ENCODE measurements around the gene AZU1. TPM values are rescaled to one million over a fixed set of nuclear protein-coding genes. Genes with fewer than 3 reads are reported as not detected.
"Not testable (repeated sequence)": the region's sequence is repeated elsewhere in the genome, so short reads cannot be mapped to it uniquely, and the experiment has no call there.

The AZU1 gene
- total and polyA plus RNA-seq, 2 experiments from 2014 or later, result 1.5 to 5.7 TPM

- H3K27ac ChIP-seq, result no peak overlapping the region
- no peaks in the 10 kb centered on the region for H3K9me3 ChIP-seq (ENCODE audit: low read depth)
- no peaks in the 10 kb centered on the region for H3K27me3 ChIP-seq
- H3K36me3 ChIP-seq, result peaks cover 12% of the 10 kb centered on the region
- DNase-seq (ENCODE audit: low read depth in 1 of 2, low spot score in 1 of 2), result no peak
- H3K4me1 ChIP-seq (ENCODE audit: low read depth), result no peaks in the 10 kb centered on the region
- TF ChIP-seq CTCF (IDR thresholded peaks at IDR 0.05; ENCODE audit: low read depth, low read length), result no peak
- H3K4me3 ChIP-seq, result no peak overlapping the region
These were observed 49.2 kb downstream of the AZU1 start for GRCh38 chr19:876780-877314.

- H3K27ac ChIP-seq; H3K27me3 ChIP-seq; DNase-seq (ENCODE audit: low read depth in 1 of 2, low spot score in 1 of 2); H3K4me3 ChIP-seq; H3K4me1 ChIP-seq (ENCODE audit: low read depth); H3K9me3 ChIP-seq (ENCODE audit: low read depth): not testable (repeated sequence)
- H3K36me3 ChIP-seq, result peaks cover 12% of the 10 kb centered on the region
These were observed 50.5 kb downstream of the AZU1 start for GRCh38 chr19:877992-878660.

- H3K36me3 ChIP-seq, result peaks cover 12% of the 10 kb centered on the region
- H3K27me3 ChIP-seq; DNase-seq (ENCODE audit: low read depth in 1 of 2, low spot score in 1 of 2): not testable (repeated sequence)
These were observed 51.3 kb downstream of the AZU1 start for GRCh38 chr19:878751-879561.

GRCh38 chr19:879711-880438 lies 52.2 kb downstream of the AZU1 start:
- Histone ChIP-seq H3K4me3 (no peak overlapping the region), H3K36me3 (peaks cover 12% of the 10 kb centered on the region), H3K27ac (no peak overlapping the region), H3K9me3 (ENCODE audit: low read depth) (no peaks in the 10 kb centered on the region), H3K27me3 (no peaks in the 10 kb centered on the region), H3K4me1 (ENCODE audit: low read depth) (no peaks in the 10 kb centered on the region)
- no peak for DNase-seq (ENCODE audit: low read depth in 1 of 2, low spot score in 1 of 2)
- TF ChIP-seq CTCF (IDR thresholded peaks at IDR 0.05; ENCODE audit: low read depth, low read length), result no peak

More at GRCh38 chr19:878751-879561, 51.3 kb downstream of the AZU1 start:
- H3K4me1 ChIP-seq (ENCODE audit: low read depth); H3K27ac ChIP-seq; H3K9me3 ChIP-seq (ENCODE audit: low read depth); H3K4me3 ChIP-seq: not testable (repeated sequence)

Other genes with a start within 250 kb of the AZU1 start
- 1.0 and 2.3 TPM in 2 replicates for gene HCN2, start 238.0 kb upstream of the AZU1 start, total RNA-seq
- 0.34 and 0.46 TPM in 2 replicates for gene HCN2, start 238.0 kb upstream of the AZU1 start, polyA plus RNA-seq
- gene POLRMT, start 194.3 kb upstream of the AZU1 start, total RNA-seq, result 82.6 and 121 TPM in 2 replicates
- gene POLRMT, start 194.3 kb upstream of the AZU1 start, polyA plus RNA-seq, result 103 and 120 TPM in 2 replicates
- gene FGF22, start 188.0 kb upstream of the AZU1 start, total RNA-seq, result not detected in 2 replicates
- 0.92 TPM in 1 of 2 replicates, not detected in the other for gene FGF22, start 188.0 kb upstream of the AZU1 start, polyA plus RNA-seq
- gene RNF126, start 164.6 kb upstream of the AZU1 start, total RNA-seq, result 76.6 and 78.5 TPM in 2 replicates
- gene RNF126, start 164.6 kb upstream of the AZU1 start, polyA plus RNA-seq, result 88.7 and 92.1 TPM in 2 replicates
- gene FSTL3, start 151.4 kb upstream of the AZU1 start, total RNA-seq, result 44.4 and 46.9 TPM in 2 replicates
- 33.0 and 34.7 TPM in 2 replicates for gene FSTL3, start 151.4 kb upstream of the AZU1 start, polyA plus RNA-seq
- gene PRSS57, start 132.4 kb upstream of the AZU1 start, total RNA-seq, result not detected in 2 replicates
- 0.22 TPM in 1 of 2 replicates, not detected in the other for gene PRSS57, start 132.4 kb upstream of the AZU1 start, polyA plus RNA-seq
- 63.5 and 105 TPM in 2 replicates for gene PALM, start 118.9 kb upstream of the AZU1 start, total RNA-seq
- 23.0 and 33.0 TPM in 2 replicates for gene PALM, start 118.9 kb upstream of the AZU1 start, polyA plus RNA-seq
- gene MISP, start 76.7 kb upstream of the AZU1 start, total RNA-seq, result 0.18 and 1.2 TPM in 2 replicates
- not detected in 2 replicates for gene MISP, start 76.7 kb upstream of the AZU1 start, polyA plus RNA-seq
- 92.0 and 92.7 TPM in 2 replicates for gene PTBP1, start 30.4 kb upstream of the AZU1 start, total RNA-seq
- gene PTBP1, start 30.4 kb upstream of the AZU1 start, polyA plus RNA-seq, result 110 and 111 TPM in 2 replicates
- gene PLPPR3, start 5.9 kb upstream of the AZU1 start, total RNA-seq, result 70.8 and 88.2 TPM in 2 replicates
- 65.7 and 92.9 TPM in 2 replicates for gene PLPPR3, start 5.9 kb upstream of the AZU1 start, polyA plus RNA-seq
- gene PRTN3, start 13.2 kb downstream of the AZU1 start, total RNA-seq, result 0.60 TPM in 1 of 2 replicates, not detected in the other
- gene PRTN3, start 13.2 kb downstream of the AZU1 start, polyA plus RNA-seq, result 0.44 and 0.57 TPM in 2 replicates
- gene ELANE, start 24.5 kb downstream of the AZU1 start, total RNA-seq, result not detected in 2 replicates
- gene ELANE, start 24.5 kb downstream of the AZU1 start, polyA plus RNA-seq, result not detected in 2 replicates
- gene CFD, start 31.8 kb downstream of the AZU1 start, total RNA-seq, result 1.6 and 2.9 TPM in 2 replicates
- 3.1 and 6.5 TPM in 2 replicates for gene CFD, start 31.8 kb downstream of the AZU1 start, polyA plus RNA-seq
- gene MED16, start 65.3 kb downstream of the AZU1 start, total RNA-seq, result 61.9 and 67.2 TPM in 2 replicates
- 104 and 145 TPM in 2 replicates for gene MED16, start 65.3 kb downstream of the AZU1 start, polyA plus RNA-seq
- gene RNU6-9, start 65.6 kb downstream of the AZU1 start, total RNA-seq, result not detected in 2 replicates
- not detected in 2 replicates for gene RNU6-9, start 65.6 kb downstream of the AZU1 start, polyA plus RNA-seq
- gene R3HDM4, start 85.4 kb downstream of the AZU1 start, total RNA-seq, result 60.3 and 66.2 TPM in 2 replicates
- 82.1 and 86.7 TPM in 2 replicates for gene R3HDM4, start 85.4 kb downstream of the AZU1 start, polyA plus RNA-seq
- gene KISS1R, start 89.5 kb downstream of the AZU1 start, total RNA-seq, result 0.46 and 1.2 TPM in 2 replicates
- 1.9 and 3.2 TPM in 2 replicates for gene KISS1R, start 89.5 kb downstream of the AZU1 start, polyA plus RNA-seq
- 59.7 and 62.3 TPM in 2 replicates for gene ARID3A, start 98.2 kb downstream of the AZU1 start, total RNA-seq
- gene ARID3A, start 98.2 kb downstream of the AZU1 start, polyA plus RNA-seq, result 39.1 and 48.7 TPM in 2 replicates
- gene WDR18, start 156.5 kb downstream of the AZU1 start, total RNA-seq, result 136 and 143 TPM in 2 replicates
- gene WDR18, start 156.5 kb downstream of the AZU1 start, polyA plus RNA-seq, result 241 and 262 TPM in 2 replicates
- gene GRIN3B, start 172.6 kb downstream of the AZU1 start, total RNA-seq, result 5.4 and 8.5 TPM in 2 replicates
- 3.0 and 4.9 TPM in 2 replicates for gene GRIN3B, start 172.6 kb downstream of the AZU1 start, polyA plus RNA-seq
- gene TMEM259, start 193.3 kb downstream of the AZU1 start, total RNA-seq, result 228 and 370 TPM in 2 replicates
- 403 and 445 TPM in 2 replicates for gene TMEM259, start 193.3 kb downstream of the AZU1 start, polyA plus RNA-seq
- not detected in 2 replicates for gene RNU6-2, start 193.7 kb downstream of the AZU1 start, total RNA-seq
- not detected in 2 replicates for gene RNU6-2, start 193.7 kb downstream of the AZU1 start, polyA plus RNA-seq
- 158 TPM in 2 replicates for gene CNN2, start 198.8 kb downstream of the AZU1 start, total RNA-seq
- gene CNN2, start 198.8 kb downstream of the AZU1 start, polyA plus RNA-seq, result 183 and 185 TPM in 2 replicates
- 43.6 and 44.0 TPM in 2 replicates for gene ABCA7, start 212.3 kb downstream of the AZU1 start, total RNA-seq
- 36.8 and 60.4 TPM in 2 replicates for gene ABCA7, start 212.3 kb downstream of the AZU1 start, polyA plus RNA-seq
- 88.6 and 133 TPM in 2 replicates for gene ARHGAP45, start 239.3 kb downstream of the AZU1 start, total RNA-seq
- gene ARHGAP45, start 239.3 kb downstream of the AZU1 start, polyA plus RNA-seq, result 39.3 and 67.5 TPM in 2 replicates